Fibroblast of the aortic adventitia (primary cell): ENCODE data around the gene LCN2. TPM values are rescaled to one million over a fixed set of nuclear protein-coding genes. Genes with fewer than 3 reads are reported as not detected.

Experiments used
- DNase-seq: peaks from one replicate; pipeline ENCODE4 v3.0.0-alpha.2; 2010; ENCODE audit warnings: low read depth
- H3K4me3 ChIP-seq: 2 replicates; pipeline ENCODE4 v1.5.1; 2011; ENCODE audit warnings: low read depth, mild to moderate bottlenecking, control low read depth, low read length, moderate library complexity
- total RNA-seq: library from RNA; depleted of rRNA; stranded (reverse); fragments of >200 nt; gene quantifications from 2 replicates; pipeline ENCODE4 v1.2.3, GENCODE V29; 2012; ENCODE audit warnings: low replicate concordance
- TF ChIP-seq, protein P1 (sequence below): IDR thresholded peaks from 2 replicates; pipeline ENCODE4 v1.5.1; 2011; ENCODE audit warnings: mild to moderate bottlenecking, low read length, control low read depth, inconsistent platforms; ENCODE audit not compliant: insufficient read depth

LCN2 gene
- total RNA-seq, 1 donor, result not detected

DNA sequence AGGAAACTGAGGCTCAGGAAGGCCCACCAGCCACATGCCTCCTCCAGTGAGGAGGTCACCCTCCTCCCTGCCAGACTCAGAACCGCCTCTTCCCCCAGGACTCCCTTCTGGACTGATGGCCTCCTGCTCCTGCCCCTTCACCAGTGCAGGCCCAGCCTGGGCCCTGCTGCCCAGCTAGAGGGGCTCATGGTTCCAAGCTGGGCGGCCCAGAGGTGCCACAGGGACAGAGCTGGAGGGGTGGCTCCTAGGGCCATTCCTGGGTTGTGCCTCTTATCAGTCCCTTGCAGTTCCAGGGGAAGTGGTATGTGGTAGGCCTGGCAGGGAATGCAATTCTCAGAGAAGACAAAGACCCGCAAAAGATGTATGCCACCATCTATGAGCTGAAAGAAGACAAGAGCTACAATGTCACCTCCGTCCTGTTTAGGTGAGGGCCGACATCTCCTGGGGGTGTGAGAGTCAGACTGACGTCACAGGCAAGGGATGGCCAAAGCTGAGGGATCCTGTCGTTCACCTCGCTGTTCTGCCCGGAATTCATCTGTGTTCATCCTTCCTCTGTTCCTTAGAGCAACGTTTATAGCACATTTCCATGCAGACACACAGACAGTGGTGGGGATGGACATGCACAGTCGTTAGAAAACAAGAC lies 819 bp downstream of the LCN2 start:
- TF ChIP-seq, protein P1, sequence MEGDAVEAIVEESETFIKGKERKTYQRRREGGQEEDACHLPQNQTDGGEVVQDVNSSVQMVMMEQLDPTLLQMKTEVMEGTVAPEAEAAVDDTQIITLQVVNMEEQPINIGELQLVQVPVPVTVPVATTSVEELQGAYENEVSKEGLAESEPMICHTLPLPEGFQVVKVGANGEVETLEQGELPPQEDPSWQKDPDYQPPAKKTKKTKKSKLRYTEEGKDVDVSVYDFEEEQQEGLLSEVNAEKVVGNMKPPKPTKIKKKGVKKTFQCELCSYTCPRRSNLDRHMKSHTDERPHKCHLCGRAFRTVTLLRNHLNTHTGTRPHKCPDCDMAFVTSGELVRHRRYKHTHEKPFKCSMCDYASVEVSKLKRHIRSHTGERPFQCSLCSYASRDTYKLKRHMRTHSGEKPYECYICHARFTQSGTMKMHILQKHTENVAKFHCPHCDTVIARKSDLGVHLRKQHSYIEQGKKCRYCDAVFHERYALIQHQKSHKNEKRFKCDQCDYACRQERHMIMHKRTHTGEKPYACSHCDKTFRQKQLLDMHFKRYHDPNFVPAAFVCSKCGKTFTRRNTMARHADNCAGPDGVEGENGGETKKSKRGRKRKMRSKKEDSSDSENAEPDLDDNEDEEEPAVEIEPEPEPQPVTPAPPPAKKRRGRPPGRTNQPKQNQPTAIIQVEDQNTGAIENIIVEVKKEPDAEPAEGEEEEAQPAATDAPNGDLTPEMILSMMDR, result no peak
- no peak overlapping the region for H3K4me3 ChIP-seq
- DNase-seq, result no peak

DNA sequence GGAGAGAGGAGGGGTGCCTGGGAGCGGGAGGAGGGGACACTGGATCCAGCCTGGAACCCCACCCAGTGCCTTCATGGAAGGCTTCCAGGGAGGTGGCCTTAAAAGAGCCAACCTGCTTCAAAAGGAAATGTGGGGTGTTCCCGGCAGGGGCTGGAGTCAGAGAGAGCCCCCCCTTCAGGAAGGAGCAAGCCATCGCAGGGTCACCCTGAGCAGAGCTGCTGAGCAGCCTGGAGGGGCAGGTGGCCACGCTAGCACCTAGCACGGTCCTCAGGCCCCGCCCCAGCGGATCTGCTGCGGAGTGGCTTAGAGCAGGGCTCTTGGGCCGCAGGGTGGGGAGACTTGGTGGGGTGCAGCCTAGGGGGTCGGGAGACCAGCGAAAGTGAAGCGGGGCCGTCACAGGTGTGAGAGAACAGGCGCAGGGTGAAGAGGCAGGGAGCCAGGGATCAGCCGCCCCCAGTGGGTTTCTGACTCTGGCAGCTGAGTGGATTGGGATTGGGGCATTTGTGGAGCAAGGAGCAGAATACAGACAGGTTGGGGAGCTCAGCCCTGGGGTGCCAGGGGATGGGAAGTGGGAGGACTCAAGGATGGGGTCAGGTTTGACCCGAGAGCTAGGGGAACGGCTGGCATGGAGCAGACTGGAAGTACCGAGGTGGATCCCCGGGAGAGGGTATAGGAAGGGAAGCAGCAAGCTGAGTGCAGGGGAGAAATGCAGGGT lies 1.5 kb downstream of the LCN2 start:
- DNase-seq, result no peak
- TF ChIP-seq, protein P1, result peak; percentile 8
- H3K4me3 ChIP-seq, result no peak overlapping the region

DNA sequence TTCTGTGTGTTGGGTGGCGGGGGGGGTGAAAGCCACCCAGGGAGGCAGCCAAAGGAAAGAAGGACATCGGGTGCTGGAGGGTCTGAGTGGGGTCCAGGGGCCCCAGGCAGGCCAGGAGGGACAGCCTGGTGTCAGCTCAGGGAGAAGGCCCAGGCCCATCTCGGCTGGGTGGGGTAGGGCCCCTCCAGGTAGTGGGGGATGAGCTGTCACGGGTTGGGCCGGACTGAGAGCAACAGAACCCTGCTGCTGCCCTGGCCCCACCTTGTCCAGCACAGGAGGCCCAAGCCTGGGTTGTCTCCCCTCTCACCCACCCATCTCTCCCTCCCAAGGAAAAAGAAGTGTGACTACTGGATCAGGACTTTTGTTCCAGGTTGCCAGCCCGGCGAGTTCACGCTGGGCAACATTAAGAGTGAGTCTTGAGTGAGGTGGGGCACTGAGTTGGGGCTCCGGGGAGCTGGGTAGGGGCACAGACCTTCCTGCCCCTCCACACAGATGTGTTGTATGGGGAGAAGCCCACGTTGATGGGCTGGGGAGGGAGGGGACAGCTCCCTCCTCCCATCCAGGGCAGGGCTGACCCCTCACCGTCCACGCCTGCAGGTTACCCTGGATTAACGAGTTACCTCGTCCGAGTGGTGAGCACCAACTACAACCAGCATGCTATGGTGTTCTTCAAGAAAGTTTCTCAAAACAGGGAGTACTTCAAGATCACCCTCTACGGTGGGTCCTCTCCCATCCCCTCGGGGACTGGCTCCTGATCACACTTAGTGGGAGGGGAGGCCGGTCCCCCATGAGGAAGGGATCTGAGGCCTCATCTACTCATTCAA lies 2.3 kb downstream of the LCN2 start:
- no peak overlapping the region for H3K4me3 ChIP-seq
- DNase-seq, result no peak
- TF ChIP-seq, protein P1, result no peak

DNA sequence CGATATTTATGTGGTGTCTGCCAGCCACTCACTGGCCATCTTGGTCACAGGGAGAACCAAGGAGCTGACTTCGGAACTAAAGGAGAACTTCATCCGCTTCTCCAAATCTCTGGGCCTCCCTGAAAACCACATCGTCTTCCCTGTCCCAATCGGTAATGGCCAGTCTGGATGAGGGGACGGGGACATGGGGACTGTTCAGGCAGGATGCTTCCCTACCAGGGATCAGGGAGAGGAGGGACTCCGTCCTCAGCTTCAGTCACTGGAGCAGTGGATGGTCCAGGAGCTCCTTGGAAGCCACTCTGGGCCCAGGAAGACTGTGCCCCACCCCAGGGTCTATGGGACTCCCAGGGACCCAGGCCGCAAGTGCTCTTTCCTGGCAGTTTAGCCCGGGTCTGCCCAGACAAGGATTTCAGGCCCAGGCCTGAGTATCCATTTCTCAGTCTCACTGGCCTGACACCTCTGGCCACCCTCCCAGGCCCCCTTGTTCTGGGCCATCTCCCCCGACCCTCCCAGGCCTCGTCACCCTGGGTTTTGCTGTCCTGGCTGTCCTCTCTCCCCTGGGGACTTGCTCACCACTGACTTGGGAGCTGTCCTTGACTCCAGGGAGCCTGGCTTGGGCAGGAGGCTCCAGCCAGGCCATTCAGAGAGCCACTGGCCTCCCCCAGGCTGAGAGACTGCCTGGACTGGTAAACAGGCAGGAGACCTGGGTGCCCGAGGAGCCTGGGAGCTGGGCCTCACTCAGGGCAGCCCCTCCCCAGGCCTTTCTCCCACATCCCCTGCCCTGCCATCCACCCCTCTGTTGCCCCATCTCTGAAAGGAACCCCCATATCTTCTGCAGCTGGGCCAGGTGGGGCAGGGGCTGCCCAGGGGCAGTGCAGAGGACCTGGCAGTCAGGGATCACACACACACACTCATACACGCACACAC lies 3.1 kb downstream of the LCN2 start:
- DNase-seq, result no peak
- TF ChIP-seq, protein P1, result no peak
- H3K4me3 ChIP-seq, result no peak overlapping the region

DNA sequence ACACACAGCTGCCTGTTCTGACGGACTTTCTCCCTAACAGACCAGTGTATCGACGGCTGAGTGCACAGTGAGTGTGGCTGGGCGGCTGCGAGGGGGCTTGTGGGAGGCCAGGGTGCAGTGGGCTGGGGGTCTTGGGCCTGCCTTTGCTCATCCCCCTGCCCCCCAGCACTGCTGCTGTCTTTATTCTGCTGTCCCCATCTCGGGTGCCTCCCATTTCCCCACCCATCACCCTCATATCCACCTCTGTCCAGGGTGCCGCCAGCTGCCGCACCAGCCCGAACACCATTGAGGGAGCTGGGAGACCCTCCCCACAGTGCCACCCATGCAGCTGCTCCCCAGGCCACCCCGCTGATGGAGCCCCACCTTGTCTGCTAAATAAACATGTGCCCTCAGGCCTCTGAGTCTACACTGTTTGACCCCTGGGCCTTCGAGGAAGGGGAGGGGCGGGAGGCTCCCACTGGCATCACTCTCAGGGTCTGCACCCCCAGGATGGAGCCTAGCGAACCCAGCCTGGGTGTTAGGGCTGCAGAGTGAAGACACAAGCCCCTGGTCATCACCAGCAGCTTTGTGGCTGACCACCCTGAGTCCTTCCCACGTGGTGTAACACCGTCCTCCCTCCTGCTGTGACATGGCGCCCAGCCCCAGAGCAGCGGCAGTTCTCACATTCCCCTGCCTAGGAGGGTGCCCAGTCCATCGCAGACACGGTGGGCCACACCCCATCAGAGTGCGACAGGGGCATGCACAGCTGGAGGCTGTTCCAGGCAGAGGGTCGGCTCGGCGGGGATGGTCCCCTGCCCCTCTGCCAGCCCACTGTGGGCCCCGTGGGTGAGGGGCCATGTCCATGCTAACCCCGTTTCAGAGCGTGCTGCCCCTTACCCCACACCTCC lies 4.0 kb downstream of the LCN2 start:
- H3K4me3 ChIP-seq, result no peak overlapping the region
- DNase-seq, result no peak
- TF ChIP-seq, protein P1, result no peak
